ENCODE measurements around the gene C2orf81.

C2orf81 gene

GRCh38 chr2:74430502-74430901, 9.1 kb upstream of the C2orf81 start:
- TF ChIP-seq ZFX (IDR thresholded peaks at IDR 0.05; ENCODE audit: borderline replicate concordance): no peak
- TF ChIP-seq, protein P1, sequence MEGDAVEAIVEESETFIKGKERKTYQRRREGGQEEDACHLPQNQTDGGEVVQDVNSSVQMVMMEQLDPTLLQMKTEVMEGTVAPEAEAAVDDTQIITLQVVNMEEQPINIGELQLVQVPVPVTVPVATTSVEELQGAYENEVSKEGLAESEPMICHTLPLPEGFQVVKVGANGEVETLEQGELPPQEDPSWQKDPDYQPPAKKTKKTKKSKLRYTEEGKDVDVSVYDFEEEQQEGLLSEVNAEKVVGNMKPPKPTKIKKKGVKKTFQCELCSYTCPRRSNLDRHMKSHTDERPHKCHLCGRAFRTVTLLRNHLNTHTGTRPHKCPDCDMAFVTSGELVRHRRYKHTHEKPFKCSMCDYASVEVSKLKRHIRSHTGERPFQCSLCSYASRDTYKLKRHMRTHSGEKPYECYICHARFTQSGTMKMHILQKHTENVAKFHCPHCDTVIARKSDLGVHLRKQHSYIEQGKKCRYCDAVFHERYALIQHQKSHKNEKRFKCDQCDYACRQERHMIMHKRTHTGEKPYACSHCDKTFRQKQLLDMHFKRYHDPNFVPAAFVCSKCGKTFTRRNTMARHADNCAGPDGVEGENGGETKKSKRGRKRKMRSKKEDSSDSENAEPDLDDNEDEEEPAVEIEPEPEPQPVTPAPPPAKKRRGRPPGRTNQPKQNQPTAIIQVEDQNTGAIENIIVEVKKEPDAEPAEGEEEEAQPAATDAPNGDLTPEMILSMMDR (IDR thresholded peaks at IDR 0.05): no peak
- H3K27ac ChIP-seq: no peak overlapping the region

DNA sequence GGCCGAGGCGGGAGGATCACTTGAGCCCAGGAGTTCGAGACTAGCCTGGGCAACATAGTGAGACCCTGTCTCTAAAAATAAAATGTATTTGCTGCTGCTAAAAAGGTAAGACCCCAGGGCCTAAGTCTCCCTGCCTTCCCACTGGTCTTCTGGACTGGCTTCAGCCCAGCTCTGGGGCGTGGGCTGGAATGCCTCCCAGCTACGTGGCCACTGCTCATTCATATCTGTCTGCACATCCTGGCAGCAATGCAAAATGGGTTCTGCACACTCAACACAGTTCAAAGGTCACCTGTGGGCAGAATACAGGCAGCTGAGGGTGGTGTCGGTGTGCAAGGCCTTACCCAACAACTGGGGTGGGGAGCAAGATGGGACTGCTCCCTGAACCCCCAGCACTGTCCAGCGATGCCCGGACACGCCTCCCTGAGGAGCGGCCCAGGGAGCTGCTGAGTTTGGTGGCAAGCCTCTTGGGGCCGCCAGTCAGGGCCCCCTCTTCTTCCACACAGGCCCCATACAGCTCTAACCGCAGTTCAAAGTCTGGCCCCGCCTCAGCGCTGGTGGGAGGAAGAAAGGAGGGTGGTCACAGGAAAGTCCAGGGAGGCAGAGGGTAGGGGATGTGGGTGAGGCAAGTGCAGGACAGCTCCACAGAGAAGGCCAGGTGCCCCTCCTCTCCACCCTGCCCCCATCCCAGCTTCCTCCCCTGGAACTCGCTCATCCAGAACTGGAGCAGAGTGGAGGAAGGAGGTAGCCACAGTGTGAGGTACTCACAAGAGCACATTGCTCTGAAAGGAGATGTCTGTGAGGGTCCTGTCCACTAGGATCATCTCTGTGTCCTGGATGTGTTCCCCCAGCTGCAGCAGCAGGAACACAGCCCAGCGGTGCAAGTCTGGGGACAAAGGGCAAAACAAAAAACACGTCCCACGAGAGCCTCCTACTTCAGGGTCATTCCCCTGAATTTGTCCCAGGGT, 8.3 kb upstream of the C2orf81 start:
- TF ChIP-seq, protein P1 (IDR thresholded peaks at IDR 0.05): no peak
- TF ChIP-seq ZFX (IDR thresholded peaks at IDR 0.05; ENCODE audit: borderline replicate concordance): no peak
- H3K27ac ChIP-seq: no peak overlapping the region

DNA sequence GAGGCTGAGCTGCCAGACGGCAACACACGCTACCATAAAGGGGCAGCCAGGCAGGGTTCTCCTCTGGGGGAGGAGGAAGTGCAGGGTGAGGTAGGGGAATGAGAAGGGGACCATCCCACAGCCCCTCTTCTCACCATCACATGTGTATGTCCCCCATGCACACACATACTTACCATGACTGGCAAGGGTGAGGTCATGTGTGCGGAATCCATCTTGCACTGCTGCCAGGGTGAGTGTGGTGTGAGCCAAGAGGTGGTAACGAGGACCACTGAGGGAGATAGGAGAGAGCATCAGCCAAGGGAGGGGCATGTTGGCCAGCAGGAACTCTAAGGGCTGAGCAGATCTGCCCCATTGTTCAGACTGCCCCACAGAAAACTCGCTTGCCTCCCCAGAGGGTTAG, 7.3 kb upstream of the C2orf81 start:
- no peak for TF ChIP-seq ZFX (IDR thresholded peaks at IDR 0.05; ENCODE audit: borderline replicate concordance)
- TF ChIP-seq, protein P1 (IDR thresholded peaks at IDR 0.05): no peak
- no peak overlapping the region for H3K27ac ChIP-seq

DNA sequence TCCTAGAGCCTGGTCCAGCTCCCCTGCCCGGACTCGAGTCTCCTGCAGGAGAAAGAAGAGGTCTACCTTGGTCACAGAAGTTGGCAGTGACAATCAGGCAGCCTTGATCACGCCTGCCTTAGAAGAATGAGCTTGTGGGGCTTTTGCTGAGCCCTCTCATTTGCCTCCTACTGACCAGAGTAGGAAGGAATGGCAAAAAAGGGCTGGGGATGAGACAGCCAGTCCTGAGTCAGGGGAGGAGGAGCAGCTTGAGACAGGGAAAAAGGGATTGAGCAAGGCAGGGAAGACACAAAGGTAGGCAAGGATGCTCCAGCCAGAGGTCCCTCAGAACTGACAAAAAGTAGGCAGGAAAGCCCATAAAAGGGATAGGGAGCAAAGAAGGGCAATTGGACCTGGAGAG, 6.1 kb upstream of the C2orf81 start:
- TF ChIP-seq, protein P1 (IDR thresholded peaks at IDR 0.05): no peak
- TF ChIP-seq ZFX (IDR thresholded peaks at IDR 0.05; ENCODE audit: borderline replicate concordance): no peak
- no peak overlapping the region for H3K27ac ChIP-seq

- TF ChIP-seq ZFX (IDR thresholded peaks at IDR 0.05; ENCODE audit: borderline replicate concordance): no peak
- TF ChIP-seq, protein P1 (IDR thresholded peaks at IDR 0.05): no peak
- 0 out of 2 replicates have a peak overlapping the region, but pooled peaks have one; percentile 22 for H3K27ac ChIP-seq
These were observed 4.9 kb upstream of the C2orf81 start for GRCh38 chr2:74426181-74426758.

GRCh38 chr2:74425523-74425922, 4.1 kb upstream of the C2orf81 start:
- 0 out of 2 replicates have a peak overlapping the region, but pooled peaks have one; percentile 22 for H3K27ac ChIP-seq
- TF ChIP-seq, protein P1 (IDR thresholded peaks at IDR 0.05): no peak
- no peak for TF ChIP-seq ZFX (IDR thresholded peaks at IDR 0.05; ENCODE audit: borderline replicate concordance)

DNA sequence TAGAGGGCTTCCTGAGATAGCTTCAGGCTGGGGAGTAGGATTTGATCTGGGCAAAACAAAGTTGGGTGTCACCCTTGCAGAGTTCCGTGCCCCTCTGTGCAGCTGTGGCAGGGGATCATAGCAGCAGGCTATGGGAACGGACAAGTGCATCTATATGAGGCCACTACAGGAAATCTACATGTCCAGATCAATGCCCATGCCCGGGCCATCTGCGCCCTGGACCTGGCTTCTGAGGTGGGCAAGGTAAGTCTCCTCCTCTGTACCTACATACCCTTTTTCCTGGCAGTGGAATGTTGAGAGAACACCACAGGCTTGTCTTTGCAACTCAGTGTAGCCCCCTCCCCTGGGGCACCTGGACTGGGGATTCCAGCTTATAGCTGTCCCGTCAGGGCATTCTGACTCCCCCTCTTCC, 3.6 kb upstream of the C2orf81 start:
- peak overlapping the region; percentile 22; the same call in 1 of the 2 replicates for H3K27ac ChIP-seq
- TF ChIP-seq ZFX (IDR thresholded peaks at IDR 0.05; ENCODE audit: borderline replicate concordance): no peak
- TF ChIP-seq, protein P1 (IDR thresholded peaks at IDR 0.05): no peak

All from 22Rv1 (cell line).